Esophagus muscularis mucosa (tissue), 4 donors: Measurements from ENCODE around the gene ANKRD62. TPM values are rescaled to one million over a fixed set of nuclear protein-coding genes. Genes with fewer than 3 reads are reported as not detected.

Source experiments
- DNase-seq: peaks from one replicate; pipeline ENCODE4 v3.0.0-alpha.2; 2017; ENCODE audit errors: extremely low spot score
- H3K27ac ChIP-seq, 4 donors: fragments of 200-600 bp; sonication (generic); replicated peaks in 1 of 4; 1 replicate in 3 of 4; 2 replicates in 1 of 4; pipeline ENCODE4 v1.5.1; 2016 to 2019; ENCODE audit warnings: mild to moderate bottlenecking in 1 of 4
- H3K27me3 ChIP-seq, 4 donors: fragments of 200-600 bp; sonication (generic); one replicate each; pipeline versions ENCODE4 v1.5.1 to v1.6.0; 2016 to 2019
- H3K36me3 ChIP-seq, 4 donors: fragments of 200-600 bp; sonication (generic); one replicate each; pipeline ENCODE4 v1.5.1; 2016 to 2019
- H3K4me1 ChIP-seq, 4 donors: fragments of 200-600 bp; sonication (generic); one replicate each; pipeline ENCODE4 v1.5.1; 2016 to 2019
- H3K4me3 ChIP-seq, 4 donors: fragments of 200-600 bp; sonication (generic); 1 replicate in 2 of 4; 2 replicates in 2 of 4; pipeline ENCODE4 v1.5.1; 2016 to 2019; ENCODE audit warnings: mild to moderate bottlenecking in 4 of 4, moderate library complexity in 1 of 4
- H3K9me3 ChIP-seq, 4 donors: fragments of 200-600 bp; sonication (generic); 1 replicate in 3 of 4; 2 replicates in 1 of 4; pipeline ENCODE4 v1.5.1; 2016 to 2019
- CTCF ChIP-seq, 3 experiments: fragments of 200-600 bp in 2 of 3; fragments of 450-650 bp in 1 of 3; sonication (generic) in 2 of 3; IDR thresholded peaks; one replicate each; pipeline ENCODE4 v1.5.1; 2017 to 2019; ENCODE audit warnings: antibody characterized with exemption in 3 of 3, mild to moderate bottlenecking in 2 of 3, moderate library complexity in 1 of 3
- EP300 ChIP-seq: sonication (generic); formaldehyde crosslinking; IDR thresholded peaks from one replicate; pipeline ENCODE4 v1.6.1; 2017; ENCODE audit warnings: antibody characterized with exemption
- POLR2A ChIP-seq: fragments of 450-650 bp; IDR thresholded peaks from one replicate; pipeline ENCODE4 v1.6.1; 2017; ENCODE audit warnings: antibody characterized with exemption, moderate library complexity, mild to moderate bottlenecking, low read depth
- POLR2AphosphoS5 ChIP-seq, 2 donors: sonication (generic); formaldehyde crosslinking; IDR thresholded peaks; one replicate each; pipeline ENCODE4 v1.6.1; 2017; ENCODE audit warnings: antibody characterized with exemption in 2 of 2
- WGBS: methylation state at CpG from one replicate; pipeline ENCODE4 v1.1.5; 2018; 5-methylcytosine and 5-hydroxymethylcytosine counted together
- intact Hi-C: fragments of 100-400 bp; cut with DNase I; formaldehyde crosslinking; loops from one replicate; pipeline ENCODE4 v1.15.1; 2023
- total RNA-seq, 4 donors: library from RNA; depleted of rRNA; stranded (reverse); fragments of >200 nt; gene quantifications; one replicate each; pipeline versions ENCODE4 v1.1.0 to v1.2.1, GENCODE V29; 2016

The ANKRD62 gene
- total RNA-seq, 4 donors from 2014 or later: 0.06 TPM; not detected in 3

- Histone ChIP-seq H3K4me1 (no peaks in the 10 kb centered on the region), H3K27me3 (no peaks in the 10 kb centered on the region), H3K27ac (no peak overlapping the region), H3K36me3 (no peaks in the 10 kb centered on the region), H3K9me3 (no peaks in the 10 kb centered on the region), H3K4me3 (no peak overlapping the region)
- DNase-seq: no peak
- WGBS: 95% methylated on average over 13 of the region's 13 CpGs
- intact Hi-C loops: no loop called here
- no peak for TF ChIP-seq POLR2A
- TF ChIP-seq POLR2AphosphoS5 (IDR thresholded peaks at IDR 0.05): no peak
- TF ChIP-seq CTCF (IDR thresholded peaks at IDR 0.05): no peak
Observed at GRCh38 chr18:12085136-12085535, 8.5 kb upstream of the ANKRD62 start.

GRCh38 chr18:12085786-12086185, 7.9 kb upstream of the ANKRD62 start:
- Histone ChIP-seq H3K27ac (no peak overlapping the region), H3K4me3 (no peak overlapping the region), H3K27me3 (no peaks in the 10 kb centered on the region), H3K4me1 (no peaks in the 10 kb centered on the region), H3K9me3 (no peaks in the 10 kb centered on the region), H3K36me3 (no peaks in the 10 kb centered on the region)
- TF ChIP-seq EP300 (no peak), POLR2A (no peak), CTCF (IDR thresholded peaks at IDR 0.05) (no peak), POLR2AphosphoS5 (IDR thresholded peaks at IDR 0.05) (no peak)
- DNase-seq: no peak
- intact Hi-C loops: no loop called here
- no CpG with 5 or more reads among the region's 4 CpGs for WGBS

GRCh38 chr18:12086249-12086648, 7.4 kb upstream of the ANKRD62 start:
- Histone ChIP-seq H3K4me3 (no peak overlapping the region), H3K4me1 (no peaks in the 10 kb centered on the region), H3K27me3 (no peaks in the 10 kb centered on the region), H3K9me3 (no peaks in the 10 kb centered on the region), H3K36me3 (no peaks in the 10 kb centered on the region), H3K27ac (no peak overlapping the region)
- TF ChIP-seq CTCF (IDR thresholded peaks at IDR 0.05) (no peak), POLR2A (no peak), EP300 (no peak), POLR2AphosphoS5 (IDR thresholded peaks at IDR 0.05) (no peak)
- DNase-seq: no peak
- 100% methylated on average over 2 of the region's 5 CpGs for WGBS
- intact Hi-C loops: no loop called here

- Histone ChIP-seq H3K9me3 (no peaks in the 10 kb centered on the region), H3K4me1 (no peaks in the 10 kb centered on the region), H3K27ac (no peak overlapping the region), H3K27me3 (peaks cover 0 to 4% (median 0%) of the 10 kb centered on the region in 4 donors), H3K36me3 (no peaks in the 10 kb centered on the region), H3K4me3 (no peak overlapping the region)
- DNase-seq: no peak
- WGBS: 97% methylated on average over 14 of the region's 18 CpGs
- TF ChIP-seq EP300: no peak
- TF ChIP-seq POLR2AphosphoS5 (IDR thresholded peaks at IDR 0.05): no peak
- no peak for TF ChIP-seq CTCF (IDR thresholded peaks at IDR 0.05)
- TF ChIP-seq POLR2A: no peak
- intact Hi-C loops: no loop called here
Observed at GRCh38 chr18:12086677-12087470, 6.8 kb upstream of the ANKRD62 start.
